Subcutaneous adipose tissue (tissue), 4 donors: Measurements from ENCODE around the gene MBLAC1. TPM values are rescaled to one million over a fixed set of nuclear protein-coding genes. Genes with fewer than 3 reads are reported as not detected.

Source experiments
- total RNA-seq, 4 donors: library from RNA; depleted of rRNA; stranded (reverse); fragments of >200 nt; gene quantifications; one replicate each; pipeline ENCODE4 v1.1.0, GENCODE V29; 2016
- TF ChIP-seq, protein P1 (sequence below): fragments of 450-650 bp; IDR thresholded peaks from one replicate; pipeline ENCODE4 v1.5.1; 2016; ENCODE audit warnings: low read depth, mild to moderate bottlenecking, control low read depth, antibody characterized with exemption, moderate library complexity

The MBLAC1 gene
- total RNA-seq, 4 donors from 2014 or later, result 0.66 to 2.7 (median 2.3) TPM

DNA sequence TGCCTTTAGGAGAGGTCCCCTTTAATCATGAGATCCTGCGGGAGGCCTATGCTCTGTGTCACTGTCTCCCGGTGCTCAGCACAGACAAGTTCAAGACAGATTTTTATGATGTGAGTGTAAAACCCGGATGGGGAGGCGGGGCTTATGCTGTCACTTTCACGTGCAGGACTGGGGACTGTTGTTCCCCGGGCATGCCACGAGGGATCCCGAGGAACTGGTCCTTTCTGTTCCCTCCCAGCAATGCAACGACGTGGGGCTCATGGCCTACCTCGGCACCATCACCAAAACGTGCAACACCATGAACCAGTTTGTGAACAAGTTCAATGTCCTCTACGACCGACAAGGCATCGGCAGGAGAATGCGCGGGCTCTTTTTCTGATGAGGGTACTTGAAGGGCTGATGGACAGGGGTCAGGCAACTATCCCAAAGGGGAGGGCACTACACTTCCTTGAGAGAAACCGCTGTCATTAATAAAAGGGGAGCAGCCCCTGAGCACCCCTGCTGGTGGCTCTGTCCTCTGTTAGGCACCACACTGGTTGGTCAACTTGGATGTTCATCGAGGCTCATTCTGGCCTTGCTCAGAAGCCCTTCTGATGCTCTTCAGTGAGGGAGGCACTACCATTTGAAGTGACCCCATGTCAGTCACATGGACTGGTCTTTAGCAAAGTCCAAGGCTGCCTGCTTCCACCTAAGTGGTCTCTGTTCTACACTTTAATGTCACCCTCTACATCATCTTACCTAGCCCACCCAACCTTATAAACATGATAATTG lies 35.2 kb upstream of the MBLAC1 start:
- TF ChIP-seq, protein P1, sequence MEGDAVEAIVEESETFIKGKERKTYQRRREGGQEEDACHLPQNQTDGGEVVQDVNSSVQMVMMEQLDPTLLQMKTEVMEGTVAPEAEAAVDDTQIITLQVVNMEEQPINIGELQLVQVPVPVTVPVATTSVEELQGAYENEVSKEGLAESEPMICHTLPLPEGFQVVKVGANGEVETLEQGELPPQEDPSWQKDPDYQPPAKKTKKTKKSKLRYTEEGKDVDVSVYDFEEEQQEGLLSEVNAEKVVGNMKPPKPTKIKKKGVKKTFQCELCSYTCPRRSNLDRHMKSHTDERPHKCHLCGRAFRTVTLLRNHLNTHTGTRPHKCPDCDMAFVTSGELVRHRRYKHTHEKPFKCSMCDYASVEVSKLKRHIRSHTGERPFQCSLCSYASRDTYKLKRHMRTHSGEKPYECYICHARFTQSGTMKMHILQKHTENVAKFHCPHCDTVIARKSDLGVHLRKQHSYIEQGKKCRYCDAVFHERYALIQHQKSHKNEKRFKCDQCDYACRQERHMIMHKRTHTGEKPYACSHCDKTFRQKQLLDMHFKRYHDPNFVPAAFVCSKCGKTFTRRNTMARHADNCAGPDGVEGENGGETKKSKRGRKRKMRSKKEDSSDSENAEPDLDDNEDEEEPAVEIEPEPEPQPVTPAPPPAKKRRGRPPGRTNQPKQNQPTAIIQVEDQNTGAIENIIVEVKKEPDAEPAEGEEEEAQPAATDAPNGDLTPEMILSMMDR, result no peak

DNA sequence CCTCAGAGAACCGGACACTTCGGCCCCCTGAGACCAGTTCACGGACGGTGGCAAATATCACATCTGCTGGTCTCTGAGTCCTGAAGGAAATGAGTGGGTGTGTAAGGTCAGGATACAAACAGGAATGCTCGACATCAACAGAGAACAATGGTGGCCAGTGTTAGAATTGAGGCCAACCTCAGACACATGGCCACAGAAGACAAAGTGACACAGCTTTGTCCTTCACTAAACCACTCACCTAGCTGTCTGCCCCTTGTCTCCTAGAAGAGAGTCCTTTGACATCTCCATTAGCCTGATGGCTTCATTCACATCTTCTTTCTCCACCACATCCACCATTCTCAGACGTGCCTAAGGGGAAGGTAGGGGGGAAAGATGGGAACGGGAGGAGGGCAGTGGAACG lies 33.7 kb upstream of the MBLAC1 start:
- TF ChIP-seq, protein P1, result no peak

DNA sequence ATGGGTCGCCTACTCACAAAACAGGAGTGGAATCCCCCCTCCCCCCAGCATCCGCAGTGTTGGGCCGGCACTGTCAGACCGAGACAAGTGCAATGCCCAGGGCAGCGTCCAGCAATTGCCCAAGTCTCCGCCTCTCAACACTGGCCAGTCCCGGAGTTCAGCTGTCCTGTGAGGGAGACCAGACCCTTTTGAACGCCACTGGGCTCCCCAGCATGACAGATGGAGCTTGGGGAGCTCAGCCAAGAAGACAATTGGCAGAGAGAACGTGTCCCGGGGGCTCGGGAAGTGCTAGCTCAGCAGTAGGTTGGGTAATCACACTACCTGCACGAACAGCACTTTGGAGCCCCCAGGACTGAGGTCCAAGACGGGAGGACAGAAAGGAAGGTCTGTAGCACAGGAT lies 33.3 kb upstream of the MBLAC1 start:
- TF ChIP-seq, protein P1, result no peak

DNA sequence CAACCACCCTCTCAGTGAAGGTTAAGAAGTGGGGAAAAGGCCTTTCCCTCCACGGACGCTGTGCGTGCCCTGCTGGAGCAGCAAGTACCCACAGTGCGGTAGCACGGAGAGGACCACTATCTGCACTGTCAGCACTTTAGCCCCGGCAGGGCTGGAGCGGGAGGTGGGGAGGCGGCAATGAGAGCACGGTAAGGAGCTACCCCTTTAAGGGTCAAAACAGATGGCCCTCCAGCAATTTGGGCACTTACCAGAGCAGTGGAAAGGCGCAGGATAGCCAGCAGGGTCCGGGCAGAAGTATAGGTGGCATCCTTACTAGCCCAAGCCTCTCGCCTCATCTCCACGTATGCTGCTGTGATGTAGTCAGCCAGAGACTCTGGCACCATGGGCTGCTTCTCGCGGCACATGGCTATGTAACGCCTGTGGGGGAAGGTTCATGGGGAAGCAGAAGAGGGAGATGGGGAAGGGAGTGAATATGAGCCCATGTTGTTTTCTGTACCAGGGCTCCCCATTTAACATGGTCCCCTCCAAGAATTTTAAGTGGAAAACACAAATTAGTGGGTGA lies 32.8 kb upstream of the MBLAC1 start:
- TF ChIP-seq, protein P1, result no peak

DNA sequence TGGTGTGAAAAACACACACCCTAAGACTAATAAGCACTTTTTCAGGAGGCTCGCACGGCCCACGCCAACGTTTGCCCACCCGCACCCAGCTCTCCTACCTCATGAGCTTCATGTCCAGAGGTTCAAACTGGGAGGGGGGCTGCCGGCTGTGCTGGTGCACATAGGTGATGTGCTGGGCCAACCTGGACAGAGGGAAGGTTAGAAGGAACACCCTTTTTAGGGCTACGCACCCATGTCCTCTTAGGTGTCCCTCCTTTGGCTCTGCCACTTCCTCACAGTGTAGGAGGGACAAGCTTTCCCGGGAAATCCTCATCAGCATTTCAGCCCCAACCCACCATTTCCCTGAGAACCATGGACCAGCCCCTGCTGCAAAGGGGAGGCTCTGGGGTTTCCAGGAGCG lies 31.5 kb upstream of the MBLAC1 start:
- TF ChIP-seq, protein P1, result no peak

DNA sequence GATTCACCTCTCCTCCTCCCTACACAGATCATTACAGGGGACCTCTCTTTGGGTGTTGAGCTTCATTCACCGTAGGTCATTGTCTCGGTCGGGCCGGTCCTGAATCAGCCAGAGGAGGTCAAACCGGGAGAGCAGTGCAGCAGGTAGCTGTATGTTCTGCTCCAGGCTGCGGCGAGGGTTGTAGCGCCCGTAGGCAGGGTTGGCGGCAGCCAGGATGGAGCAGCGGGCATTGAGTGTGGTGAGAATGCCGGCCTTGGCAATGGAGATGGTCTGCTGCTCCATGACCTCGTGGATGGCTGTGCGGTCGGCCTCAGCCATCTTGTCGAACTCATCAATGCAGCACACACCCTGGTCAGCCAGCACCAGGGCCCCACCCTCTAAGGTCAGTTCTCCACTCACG lies 31.1 kb upstream of the MBLAC1 start:
- TF ChIP-seq, protein P1, result no peak

DNA sequence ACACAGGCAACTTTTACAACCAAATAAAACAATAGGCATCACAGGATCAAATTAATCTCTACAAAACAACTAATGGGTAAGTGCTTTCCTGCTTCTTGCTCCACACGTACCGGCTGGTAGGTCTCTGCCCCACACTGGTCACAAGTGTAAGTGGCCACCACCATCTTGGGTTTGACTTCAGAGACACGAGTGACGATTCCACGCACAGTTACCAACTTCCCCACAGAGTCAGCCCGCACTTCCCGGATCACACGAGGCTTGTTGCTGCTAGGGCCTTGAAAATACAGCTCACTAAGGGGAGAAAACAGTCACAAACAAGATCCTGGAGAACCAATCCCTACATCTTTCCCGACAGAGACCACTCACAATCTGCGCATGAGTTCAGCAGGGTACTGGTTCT lies 27.9 kb upstream of the MBLAC1 start:
- TF ChIP-seq, protein P1, result no peak
